HepG2 (cell line): ENCODE measurements around the gene SOX12. TPM values are rescaled to one million over a fixed set of nuclear protein-coding genes. Genes with fewer than 3 reads are reported as not detected.

ENCODE experiments used
- ATF7 ChIP-seq, 2 experiments: fragments of 450-650 bp in 1 of 2; sonication (generic) in 1 of 2; formaldehyde crosslinking in 1 of 2; IDR thresholded peaks; 2 replicates each; pipeline versions ENCODE4 v1.4.0 to v1.6.1; 2016 to 2020; ENCODE audit warnings: antibody characterized with exemption in 1 of 2, mild to moderate bottlenecking in 1 of 2, missing genetic modification reagents in 1 of 2
- FOXK1 ChIP-seq: sonication (generic); formaldehyde crosslinking; IDR thresholded peaks from 2 replicates; pipeline ENCODE4 v1.4.0; 2020; ENCODE audit warnings: low read depth, missing genetic modification reagents, borderline replicate concordance
- FOXO1 ChIP-seq: sonication (generic); formaldehyde crosslinking; IDR thresholded peaks from 2 replicates; pipeline ENCODE4 v1.4.0; 2020; ENCODE audit warnings: missing genetic modification reagents
- HCFC1 ChIP-seq: fragments of 150-350 bp; IDR thresholded peaks from 2 replicates; pipeline ENCODE4 v1.6.1; 2014; ENCODE audit warnings: low read depth, low read length
- JUND ChIP-seq: sonication (generic); formaldehyde crosslinking; IDR thresholded peaks from 2 replicates; pipeline ENCODE4 v1.8.0; 2022; ENCODE audit warnings: mild to moderate bottlenecking, missing genetic modification reagents
- KLF12 ChIP-seq: sonication (generic); formaldehyde crosslinking; IDR thresholded peaks from 2 replicates; pipeline ENCODE4 v1.4.0; 2020; ENCODE audit warnings: missing genetic modification reagents, borderline replicate concordance
- MEIS1 ChIP-seq: sonication (generic); formaldehyde crosslinking; IDR thresholded peaks from 2 replicates; pipeline ENCODE4 v1.9.0; 2021; ENCODE audit warnings: mild to moderate bottlenecking, missing genetic modification reagents, moderate library complexity, borderline replicate concordance
- MTA3 ChIP-seq: sonication (generic); formaldehyde crosslinking; IDR thresholded peaks from 2 replicates; pipeline ENCODE4 v1.4.0; 2020; ENCODE audit warnings: missing genetic modification reagents
- PAX8 ChIP-seq: sonication (generic); formaldehyde crosslinking; IDR thresholded peaks from 2 replicates; pipeline ENCODE4 v1.8.0; 2022; ENCODE audit warnings: mild to moderate bottlenecking, missing genetic modification reagents, borderline replicate concordance
- RBAK ChIP-seq: sonication (generic); formaldehyde crosslinking; IDR thresholded peaks from 2 replicates; pipeline ENCODE4 v1.5.1; 2020; ENCODE audit warnings: mild to moderate bottlenecking, missing genetic modification reagents
- SMC3 ChIP-seq: IDR thresholded peaks from 2 replicates; pipeline ENCODE4 v1.6.1; 2011; ENCODE audit warnings: low read length, improper control_type of control experiment
- TCF7L2 ChIP-seq: IDR thresholded peaks from 2 replicates; pipeline ENCODE4 v1.6.1; 2011; ENCODE audit warnings: mild to moderate bottlenecking, low read depth, low read length, moderate library complexity
- YEATS4 ChIP-seq: sonication (generic); formaldehyde crosslinking; IDR thresholded peaks from 2 replicates; pipeline ENCODE4 v1.4.0; 2020; ENCODE audit warnings: missing genetic modification reagents, borderline replicate concordance
- ZMAT3 ChIP-seq: sonication (generic); formaldehyde crosslinking; conservative IDR thresholded peaks from 2 replicates; pipeline ENCODE4 v1.7.0; 2021; ENCODE audit warnings: missing genetic modification reagents
- ZNF629 ChIP-seq: sonication (generic); formaldehyde crosslinking; conservative IDR thresholded peaks from 2 replicates; pipeline ENCODE4 v1.5.0; 2020; ENCODE audit warnings: missing genetic modification reagents
- ZNF883 ChIP-seq: sonication (generic); formaldehyde crosslinking; IDR thresholded peaks from 2 replicates; pipeline ENCODE4 v1.5.1; 2020; ENCODE audit warnings: mild to moderate bottlenecking, missing genetic modification reagents; ENCODE audit errors: not compliant biosample characterization
- polyA plus RNA-seq, 8 experiments: library from polyadenylated mRNA; depleted of rRNA in 3 of 8; stranded (reverse) in 7 of 8; unstranded in 1 of 8; fragments of >200 nt; fragmentation: Illumina TruSeq in 4 of 8; extraction: Trizol in 4 of 8; gene quantifications; 2 replicates each; pipeline versions ENCODE4 v1.2.1 to v1.2.3, GENCODE V29; 2011 to 2016; ENCODE audit warnings: low read depth in 4 of 8, missing spikeins in 1 of 8, mixed read lengths in 1 of 8; ENCODE audit not compliant: insufficient read depth in 1 of 8
- total RNA-seq, 5 experiments: library from RNA; depleted of rRNA; stranded (reverse); fragments of >200 nt; fragmentation: Illumina TruSeq; extraction: Trizol; gene quantifications; 2 replicates each; pipeline ENCODE4 v1.2.3, GENCODE V29; 2016; ENCODE audit warnings: low read depth in 1 of 5
- TF ChIP-seq, protein P1 (sequence below): sonication (generic); formaldehyde crosslinking; IDR thresholded peaks from 2 replicates; pipeline ENCODE4 v1.4.0; 2020; ENCODE audit warnings: missing genetic modification reagents
- TF ChIP-seq, protein P2 (sequence below): sonication (generic); formaldehyde crosslinking; IDR thresholded peaks from 2 replicates; pipeline ENCODE4 v1.9.0; 2022; ENCODE audit warnings: missing genetic modification reagents, mild to moderate bottlenecking, borderline replicate concordance
- TF ChIP-seq, protein P3 (sequence below): IDR thresholded peaks from 2 replicates; pipeline ENCODE4 v1.6.1; 2016; ENCODE audit warnings: low read depth, borderline replicate concordance
- TF ChIP-seq, protein P4 (sequence below): sonication (generic); formaldehyde crosslinking; IDR thresholded peaks from 2 replicates; pipeline ENCODE4 v1.5.0; 2020; ENCODE audit warnings: mild to moderate bottlenecking, low read depth, missing genetic modification reagents, borderline replicate concordance
- TF ChIP-seq, protein P5 (sequence below): sonication (generic); formaldehyde crosslinking; IDR thresholded peaks from 2 replicates; pipeline ENCODE4 v1.5.1; 2020; ENCODE audit warnings: mild to moderate bottlenecking, moderate library complexity, missing genetic modification reagents
- TF ChIP-seq, protein P6 (sequence below): sonication (generic); formaldehyde crosslinking; IDR thresholded peaks from 2 replicates; pipeline ENCODE4 v1.5.0; 2020; ENCODE audit warnings: missing genetic modification reagents

Gene SOX12
- total and polyA plus RNA-seq, 2 of the 13 experiments (the other 11 are each of a cell fraction or from before 2014, with no cell fraction given), result 10.0 to 18.7 TPM

DNA sequence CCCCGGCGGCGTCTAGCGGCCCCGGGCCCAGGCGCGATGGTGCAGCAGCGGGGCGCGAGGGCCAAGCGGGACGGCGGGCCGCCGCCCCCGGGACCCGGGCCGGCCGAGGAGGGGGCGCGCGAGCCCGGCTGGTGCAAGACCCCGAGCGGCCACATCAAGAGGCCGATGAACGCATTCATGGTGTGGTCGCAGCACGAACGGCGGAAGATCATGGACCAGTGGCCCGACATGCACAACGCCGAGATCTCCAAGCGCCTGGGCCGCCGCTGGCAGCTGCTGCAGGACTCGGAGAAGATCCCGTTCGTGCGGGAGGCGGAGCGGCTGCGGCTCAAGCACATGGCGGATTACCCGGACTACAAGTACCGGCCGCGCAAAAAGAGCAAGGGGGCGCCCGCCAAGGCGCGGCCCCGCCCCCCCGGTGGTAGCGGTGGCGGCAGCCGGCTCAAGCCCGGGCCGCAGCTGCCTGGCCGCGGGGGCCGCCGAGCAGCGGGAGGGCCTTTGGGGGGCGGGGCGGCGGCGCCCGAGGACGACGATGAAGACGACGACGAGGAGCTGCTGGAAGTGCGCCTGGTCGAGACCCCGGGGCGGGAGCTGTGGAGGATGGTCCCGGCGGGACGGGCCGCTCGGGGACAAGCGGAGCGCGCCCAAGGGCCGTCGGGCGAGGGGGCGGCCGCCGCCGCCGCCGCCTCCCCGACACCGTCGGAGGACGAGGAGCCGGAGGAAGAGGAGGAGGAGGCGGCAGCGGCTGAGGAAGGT lies 715 bp downstream of the SOX12 start (continued):
- TF ChIP-seq, protein P1, sequence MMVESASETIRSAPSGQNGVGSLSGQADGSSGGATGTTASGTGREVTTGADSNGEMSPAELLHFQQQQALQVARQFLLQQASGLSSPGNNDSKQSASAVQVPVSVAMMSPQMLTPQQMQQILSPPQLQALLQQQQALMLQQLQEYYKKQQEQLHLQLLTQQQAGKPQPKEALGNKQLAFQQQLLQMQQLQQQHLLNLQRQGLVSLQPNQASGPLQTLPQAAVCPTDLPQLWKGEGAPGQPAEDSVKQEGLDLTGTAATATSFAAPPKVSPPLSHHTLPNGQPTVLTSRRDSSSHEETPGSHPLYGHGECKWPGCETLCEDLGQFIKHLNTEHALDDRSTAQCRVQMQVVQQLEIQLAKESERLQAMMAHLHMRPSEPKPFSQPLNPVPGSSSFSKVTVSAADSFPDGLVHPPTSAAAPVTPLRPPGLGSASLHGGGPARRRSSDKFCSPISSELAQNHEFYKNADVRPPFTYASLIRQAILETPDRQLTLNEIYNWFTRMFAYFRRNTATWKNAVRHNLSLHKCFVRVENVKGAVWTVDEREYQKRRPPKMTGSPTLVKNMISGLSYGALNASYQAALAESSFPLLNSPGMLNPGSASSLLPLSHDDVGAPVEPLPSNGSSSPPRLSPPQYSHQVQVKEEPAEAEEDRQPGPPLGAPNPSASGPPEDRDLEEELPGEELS (CRISPR knock-in tag), result no peak; the same call in 1 of the 2 replicates
- TF ChIP-seq RBAK (CRISPR knock-in tag), result no peak
- TF ChIP-seq ZMAT3 (CRISPR knock-in tag), result no peak
- TF ChIP-seq SMC3, result no peak
- no peak for TF ChIP-seq HCFC1
- TF ChIP-seq, protein P2, sequence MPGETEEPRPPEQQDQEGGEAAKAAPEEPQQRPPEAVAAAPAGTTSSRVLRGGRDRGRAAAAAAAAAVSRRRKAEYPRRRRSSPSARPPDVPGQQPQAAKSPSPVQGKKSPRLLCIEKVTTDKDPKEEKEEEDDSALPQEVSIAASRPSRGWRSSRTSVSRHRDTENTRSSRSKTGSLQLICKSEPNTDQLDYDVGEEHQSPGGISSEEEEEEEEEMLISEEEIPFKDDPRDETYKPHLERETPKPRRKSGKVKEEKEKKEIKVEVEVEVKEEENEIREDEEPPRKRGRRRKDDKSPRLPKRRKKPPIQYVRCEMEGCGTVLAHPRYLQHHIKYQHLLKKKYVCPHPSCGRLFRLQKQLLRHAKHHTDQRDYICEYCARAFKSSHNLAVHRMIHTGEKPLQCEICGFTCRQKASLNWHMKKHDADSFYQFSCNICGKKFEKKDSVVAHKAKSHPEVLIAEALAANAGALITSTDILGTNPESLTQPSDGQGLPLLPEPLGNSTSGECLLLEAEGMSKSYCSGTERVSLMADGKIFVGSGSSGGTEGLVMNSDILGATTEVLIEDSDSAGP (CRISPR knock-in tag), result no peak
- TF ChIP-seq KLF12, result no peak
- TF ChIP-seq, protein P3, sequence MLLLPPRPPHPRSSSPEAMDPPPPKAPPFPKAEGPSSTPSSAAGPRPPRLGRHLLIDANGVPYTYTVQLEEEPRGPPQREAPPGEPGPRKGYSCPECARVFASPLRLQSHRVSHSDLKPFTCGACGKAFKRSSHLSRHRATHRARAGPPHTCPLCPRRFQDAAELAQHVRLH, result no peak
- peak; percentile 1; the same call in 1 of the 2 replicates for TF ChIP-seq FOXO1
- peak; percentile 14; the same call in 1 of the 2 replicates for TF ChIP-seq YEATS4 (CRISPR knock-in tag)
- TF ChIP-seq ATF7 (IDR thresholded peaks at IDR 0.05), result no peak
- no peak for TF ChIP-seq ATF7 (CRISPR knock-in tag; IDR thresholded peaks at IDR 0.05)
- no peak for TF ChIP-seq MTA3
- TF ChIP-seq, protein P4, sequence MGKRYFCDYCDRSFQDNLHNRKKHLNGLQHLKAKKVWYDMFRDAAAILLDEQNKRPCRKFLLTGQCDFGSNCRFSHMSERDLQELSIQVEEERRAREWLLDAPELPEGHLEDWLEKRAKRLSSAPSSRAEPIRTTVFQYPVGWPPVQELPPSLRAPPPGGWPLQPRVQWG (CRISPR knock-in tag), result no peak
- TF ChIP-seq FOXK1, result no peak
- no peak for TF ChIP-seq PAX8 (CRISPR knock-in tag)
- TF ChIP-seq, protein P5, sequence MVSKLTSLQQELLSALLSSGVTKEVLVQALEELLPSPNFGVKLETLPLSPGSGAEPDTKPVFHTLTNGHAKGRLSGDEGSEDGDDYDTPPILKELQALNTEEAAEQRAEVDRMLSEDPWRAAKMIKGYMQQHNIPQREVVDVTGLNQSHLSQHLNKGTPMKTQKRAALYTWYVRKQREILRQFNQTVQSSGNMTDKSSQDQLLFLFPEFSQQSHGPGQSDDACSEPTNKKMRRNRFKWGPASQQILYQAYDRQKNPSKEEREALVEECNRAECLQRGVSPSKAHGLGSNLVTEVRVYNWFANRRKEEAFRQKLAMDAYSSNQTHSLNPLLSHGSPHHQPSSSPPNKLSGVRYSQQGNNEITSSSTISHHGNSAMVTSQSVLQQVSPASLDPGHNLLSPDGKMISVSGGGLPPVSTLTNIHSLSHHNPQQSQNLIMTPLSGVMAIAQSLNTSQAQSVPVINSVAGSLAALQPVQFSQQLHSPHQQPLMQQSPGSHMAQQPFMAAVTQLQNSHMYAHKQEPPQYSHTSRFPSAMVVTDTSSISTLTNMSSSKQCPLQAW (CRISPR knock-in tag), result no peak
- TF ChIP-seq, protein P6, sequence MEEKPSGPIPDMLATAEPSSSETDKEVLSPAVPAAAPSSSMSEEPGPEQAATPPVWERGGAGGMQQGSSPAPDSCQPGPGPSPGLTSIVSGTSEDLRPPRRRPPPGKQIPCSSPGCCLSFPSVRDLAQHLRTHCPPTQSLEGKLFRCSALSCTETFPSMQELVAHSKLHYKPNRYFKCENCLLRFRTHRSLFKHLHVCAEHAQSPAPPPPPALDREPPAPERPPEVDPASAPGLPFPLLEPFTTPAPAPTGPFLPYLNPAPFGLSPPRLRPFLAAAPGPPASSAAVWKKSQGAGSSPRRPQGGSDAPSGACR, result no peak
- TF ChIP-seq ZNF629 (CRISPR knock-in tag), result no peak
- no peak for TF ChIP-seq JUND (CRISPR knock-in tag)
- TF ChIP-seq TCF7L2, result no peak
- TF ChIP-seq MEIS1 (CRISPR knock-in tag), result no peak
- peak; percentile 49 for TF ChIP-seq ZNF883 (CRISPR knock-in tag)
